ENCODE measurements around the gene GRHL3.

DNA sequence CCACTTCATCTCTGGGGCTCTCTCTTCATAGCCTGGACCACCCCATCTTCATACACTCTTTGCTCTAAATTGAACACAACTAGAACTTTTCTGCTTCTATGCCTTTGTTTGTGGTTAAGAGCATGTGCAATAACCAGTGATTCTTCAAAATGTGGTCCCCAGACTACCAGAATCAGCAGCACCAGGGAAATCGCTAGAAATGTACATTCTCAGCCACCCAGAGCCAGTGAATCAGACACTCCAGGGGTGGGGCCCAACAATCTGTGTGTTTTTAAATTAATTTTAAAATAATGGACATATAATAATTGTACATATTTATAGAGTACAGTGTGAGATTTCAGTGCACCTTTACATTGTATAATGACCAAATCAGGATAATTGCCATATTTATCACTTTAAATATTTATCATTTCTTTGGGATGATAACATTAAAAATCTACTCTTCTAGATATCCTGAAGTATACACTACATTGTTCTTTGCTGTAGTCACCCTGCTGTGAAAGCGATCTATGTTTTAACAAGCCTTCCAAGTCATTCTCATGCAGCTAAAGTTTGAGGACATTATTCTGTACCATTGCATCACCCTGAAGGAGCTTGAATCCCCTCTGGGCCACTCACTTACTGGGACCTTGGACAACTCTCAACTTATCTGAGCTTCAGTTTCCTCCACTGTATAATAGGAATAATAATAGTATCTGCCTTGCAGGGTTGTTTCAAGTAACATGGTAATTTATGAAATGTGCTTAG lies 10.8 kb downstream of the GRHL3 start:
- no peak for TF ChIP-seq POLR2A (IDR thresholded peaks at IDR 0.05)
- TF ChIP-seq, protein P1, sequence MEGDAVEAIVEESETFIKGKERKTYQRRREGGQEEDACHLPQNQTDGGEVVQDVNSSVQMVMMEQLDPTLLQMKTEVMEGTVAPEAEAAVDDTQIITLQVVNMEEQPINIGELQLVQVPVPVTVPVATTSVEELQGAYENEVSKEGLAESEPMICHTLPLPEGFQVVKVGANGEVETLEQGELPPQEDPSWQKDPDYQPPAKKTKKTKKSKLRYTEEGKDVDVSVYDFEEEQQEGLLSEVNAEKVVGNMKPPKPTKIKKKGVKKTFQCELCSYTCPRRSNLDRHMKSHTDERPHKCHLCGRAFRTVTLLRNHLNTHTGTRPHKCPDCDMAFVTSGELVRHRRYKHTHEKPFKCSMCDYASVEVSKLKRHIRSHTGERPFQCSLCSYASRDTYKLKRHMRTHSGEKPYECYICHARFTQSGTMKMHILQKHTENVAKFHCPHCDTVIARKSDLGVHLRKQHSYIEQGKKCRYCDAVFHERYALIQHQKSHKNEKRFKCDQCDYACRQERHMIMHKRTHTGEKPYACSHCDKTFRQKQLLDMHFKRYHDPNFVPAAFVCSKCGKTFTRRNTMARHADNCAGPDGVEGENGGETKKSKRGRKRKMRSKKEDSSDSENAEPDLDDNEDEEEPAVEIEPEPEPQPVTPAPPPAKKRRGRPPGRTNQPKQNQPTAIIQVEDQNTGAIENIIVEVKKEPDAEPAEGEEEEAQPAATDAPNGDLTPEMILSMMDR (IDR thresholded peaks at IDR 0.05), result no peak
